SU-DHL-6 (cell line): ENCODE results near the gene PBXIP1.

Source experiments
- H2AFZ ChIP-seq: fragments of 200-600 bp; sonication (generic); 2 replicates; pipeline ENCODE4 v1.6.1; 2014; ENCODE audit warnings: low read depth, mild to moderate bottlenecking, moderate library complexity, mixed read lengths, antibody characterized with exemption, low read length; ENCODE audit not compliant: severe bottlenecking
- H3F3A ChIP-seq: fragments of 200-600 bp; shearing (Covaris generic); 2 replicates; pipeline ENCODE4 v1.6.0; 2016; ENCODE audit warnings: antibody characterized with exemption, mild to moderate bottlenecking; ENCODE audit not compliant: insufficient read depth
- H3K27ac ChIP-seq: fragments of 200-600 bp; sonication (generic); 2 replicates; pipeline ENCODE4 v1.5.1; 2016; ENCODE audit warnings: low read depth, mild to moderate bottlenecking, low read length, moderate library complexity, mixed read lengths
- H3K27me3 ChIP-seq: fragments of 200-600 bp; sonication (generic), shearing (Covaris generic); 2 replicates; pipeline ENCODE4 v1.6.0; 2014; ENCODE audit warnings: mild to moderate bottlenecking, low read length
- H3K36me3 ChIP-seq: fragments of 200-600 bp; sonication (generic); 2 replicates; pipeline ENCODE4 v1.6.1; 2014; ENCODE audit warnings: mild to moderate bottlenecking, low read length, mixed read lengths
- H3K4me2 ChIP-seq: fragments of 300-600, 200-600 bp; shearing (Covaris generic), sonication (generic); 2 replicates; pipeline ENCODE4 v1.6.0; 2014; ENCODE audit warnings: low read length, low read depth, mild to moderate bottlenecking; ENCODE audit not compliant: poor library complexity, severe bottlenecking
- H3K4me3 ChIP-seq: fragments of 200-600 bp; sonication (generic); 2 replicates; pipeline ENCODE4 v1.5.1; 2014; ENCODE audit warnings: antibody characterized with exemption, low read length, mild to moderate bottlenecking, mixed read lengths; ENCODE audit not compliant: insufficient read depth, poor library complexity, severe bottlenecking
- H3K79me2 ChIP-seq: fragments of 200-600 bp; sonication (generic); 2 replicates; pipeline ENCODE4 v1.6.1; 2014; ENCODE audit warnings: mild to moderate bottlenecking, low read length, moderate library complexity; ENCODE audit not compliant: insufficient read depth
- H3K9ac ChIP-seq: fragments of 200-600 bp; sonication (generic); 2 replicates; pipeline ENCODE4 v1.7.0; 2014; ENCODE audit warnings: mild to moderate bottlenecking, low read length
- H3K9me2 ChIP-seq: fragments of 200-600 bp; sonication (generic); replicated peaks from 2 replicates; pipeline ENCODE4 v1.6.1; 2014; ENCODE audit warnings: low read length; ENCODE audit not compliant: insufficient read depth
- H3K9me3 ChIP-seq: fragments of 200-600 bp; sonication (generic); 2 replicates; pipeline ENCODE4 v1.6.1; 2014; ENCODE audit warnings: low read length, mixed read lengths; ENCODE audit not compliant: insufficient read depth
- H4K20me1 ChIP-seq: fragments of 200-600 bp; sonication (generic); 2 replicates; pipeline ENCODE4 v1.6.1; 2014; ENCODE audit warnings: low read depth, mild to moderate bottlenecking, antibody characterized with exemption, low read length, moderate library complexity, mixed read lengths
- EZH2phosphoT487 ChIP-seq: fragments of 200-600 bp; sonication (generic), shearing (Covaris generic); conservative IDR thresholded peaks from 2 replicates; pipeline ENCODE4 v1.6.1; 2018; ENCODE audit warnings: mild to moderate bottlenecking, antibody characterized with exemption, low read length, moderate library complexity, mixed read lengths
- TF ChIP-seq, protein P1 (sequence below): fragments of 200-600 bp; sonication (generic); IDR thresholded peaks from one replicate; pipeline ENCODE4 v1.5.1; 2017; ENCODE audit warnings: antibody characterized with exemption, mild to moderate bottlenecking, low read length, moderate library complexity; ENCODE audit not compliant: insufficient read depth, poor library complexity, severe bottlenecking

The PBXIP1 gene

DNA sequence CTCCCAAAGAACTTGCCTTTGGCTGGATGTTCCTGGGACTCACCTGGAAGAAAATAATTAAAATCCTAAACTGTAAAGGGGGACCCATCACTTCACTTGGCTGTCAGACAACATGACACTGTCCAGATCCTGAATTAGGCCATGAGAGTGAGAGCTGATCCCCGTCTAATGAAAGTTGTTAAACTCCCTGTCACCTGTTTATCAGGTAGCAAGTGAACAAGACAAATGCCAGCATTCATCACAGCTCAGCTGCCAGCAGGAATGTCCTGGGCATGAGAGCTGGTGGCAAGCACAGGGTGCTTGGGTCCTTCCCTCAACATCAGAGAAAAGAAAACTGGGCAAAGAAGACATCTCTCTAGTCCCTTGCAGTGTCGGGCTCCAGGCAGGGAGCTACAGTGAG, 43.1 kb downstream of the PBXIP1 start:
- H3K4me2 ChIP-seq: no peak overlapping the region
- no peak overlapping the region for H3K4me3 ChIP-seq
- no peak overlapping the region for H2AFZ ChIP-seq
- H3K9me2 ChIP-seq: no peaks in the 10 kb centered on the region
- H3K9me3 ChIP-seq: peaks cover 7% of the 10 kb centered on the region; the same call in 1 of the 2 replicates
- H3F3A ChIP-seq: no peaks in the 10 kb centered on the region
- no peaks in the 10 kb centered on the region for H3K27me3 ChIP-seq
- no peak for TF ChIP-seq EZH2phosphoT487
- TF ChIP-seq, protein P1, sequence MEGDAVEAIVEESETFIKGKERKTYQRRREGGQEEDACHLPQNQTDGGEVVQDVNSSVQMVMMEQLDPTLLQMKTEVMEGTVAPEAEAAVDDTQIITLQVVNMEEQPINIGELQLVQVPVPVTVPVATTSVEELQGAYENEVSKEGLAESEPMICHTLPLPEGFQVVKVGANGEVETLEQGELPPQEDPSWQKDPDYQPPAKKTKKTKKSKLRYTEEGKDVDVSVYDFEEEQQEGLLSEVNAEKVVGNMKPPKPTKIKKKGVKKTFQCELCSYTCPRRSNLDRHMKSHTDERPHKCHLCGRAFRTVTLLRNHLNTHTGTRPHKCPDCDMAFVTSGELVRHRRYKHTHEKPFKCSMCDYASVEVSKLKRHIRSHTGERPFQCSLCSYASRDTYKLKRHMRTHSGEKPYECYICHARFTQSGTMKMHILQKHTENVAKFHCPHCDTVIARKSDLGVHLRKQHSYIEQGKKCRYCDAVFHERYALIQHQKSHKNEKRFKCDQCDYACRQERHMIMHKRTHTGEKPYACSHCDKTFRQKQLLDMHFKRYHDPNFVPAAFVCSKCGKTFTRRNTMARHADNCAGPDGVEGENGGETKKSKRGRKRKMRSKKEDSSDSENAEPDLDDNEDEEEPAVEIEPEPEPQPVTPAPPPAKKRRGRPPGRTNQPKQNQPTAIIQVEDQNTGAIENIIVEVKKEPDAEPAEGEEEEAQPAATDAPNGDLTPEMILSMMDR: no peak
- H3K27ac ChIP-seq: no peak overlapping the region
- H3K9ac ChIP-seq: no peak overlapping the region
- no peaks in the 10 kb centered on the region for H4K20me1 ChIP-seq
- no peaks in the 10 kb centered on the region for H3K79me2 ChIP-seq
- H3K36me3 ChIP-seq: no peaks in the 10 kb centered on the region

DNA sequence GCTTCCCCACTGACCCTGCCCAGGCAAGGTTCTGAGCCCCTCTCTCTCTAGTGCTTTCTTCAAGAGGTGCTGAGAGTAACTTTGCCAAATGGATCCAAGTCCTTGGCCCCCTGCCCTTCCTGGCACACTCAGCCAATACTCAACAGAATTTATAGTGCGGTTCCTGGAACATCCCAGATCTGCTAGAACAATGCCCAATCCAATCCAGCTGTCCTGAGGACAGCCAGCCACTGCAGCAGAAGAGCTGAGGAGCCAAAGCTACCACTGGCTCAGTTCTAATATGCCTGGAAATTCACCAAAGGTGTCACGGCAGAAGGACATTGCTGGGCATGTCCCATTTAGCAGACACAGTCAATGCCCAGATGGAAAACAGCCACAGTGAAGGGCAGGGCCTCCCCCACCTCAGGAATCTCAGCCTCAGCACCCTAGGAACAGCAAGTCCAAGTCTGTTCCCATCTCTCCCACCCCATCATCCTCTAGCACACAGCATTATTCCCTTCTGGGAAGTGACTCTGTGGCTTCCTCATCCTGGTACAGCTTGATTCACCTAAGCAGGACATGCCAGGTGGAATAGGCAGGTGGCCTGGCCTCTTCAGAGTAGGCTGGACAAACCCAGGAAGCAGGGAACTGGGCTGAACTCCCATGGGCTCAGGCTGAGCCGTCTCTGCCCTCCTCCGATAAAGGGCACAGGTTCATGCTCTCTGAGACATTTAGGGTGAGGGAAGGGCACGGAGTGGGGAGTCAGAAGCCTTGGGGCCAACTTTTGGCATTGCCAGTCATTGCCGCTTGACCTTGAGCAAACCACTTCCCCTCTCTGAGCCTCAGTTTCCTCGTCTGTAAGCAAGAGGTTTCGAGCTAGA, 44.0 kb downstream of the PBXIP1 start:
- H3K4me3 ChIP-seq: no peak overlapping the region
- TF ChIP-seq EZH2phosphoT487: no peak
- TF ChIP-seq, protein P1: no peak

DNA sequence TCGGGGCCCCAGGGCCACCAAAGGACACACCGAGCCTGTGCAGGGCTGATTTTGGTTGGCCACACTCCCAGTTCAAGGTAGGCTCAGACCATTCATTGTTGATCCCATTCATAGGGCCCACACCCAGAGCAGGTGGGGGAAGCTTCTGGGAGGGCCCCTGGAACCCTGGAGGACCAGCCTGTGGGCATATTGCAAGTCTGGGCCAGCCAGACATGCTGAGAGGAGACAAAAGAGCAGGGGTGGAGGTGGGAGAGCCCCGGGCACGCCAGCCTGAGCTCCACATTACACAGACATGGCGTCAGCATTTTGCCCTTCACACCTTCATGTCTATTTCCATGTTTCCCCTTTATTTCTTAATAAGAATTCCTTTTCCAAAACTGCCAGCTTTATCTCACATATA, 45.0 kb downstream of the PBXIP1 start:
- H3K36me3 ChIP-seq: no peaks in the 10 kb centered on the region
- H3K4me2 ChIP-seq: no peak overlapping the region
- H3F3A ChIP-seq: no peaks in the 10 kb centered on the region
- no peak overlapping the region for H2AFZ ChIP-seq
- H3K27ac ChIP-seq: no peak overlapping the region
- H3K9ac ChIP-seq: no peak overlapping the region
- H3K27me3 ChIP-seq: no peaks in the 10 kb centered on the region
- H4K20me1 ChIP-seq: no peaks in the 10 kb centered on the region
- peaks cover 7% of the 10 kb centered on the region; the same call in 1 of the 2 replicates for H3K9me3 ChIP-seq
- no peak overlapping the region for H3K4me3 ChIP-seq
- no peaks in the 10 kb centered on the region for H3K79me2 ChIP-seq
- H3K9me2 ChIP-seq: no peaks in the 10 kb centered on the region
- no peak for TF ChIP-seq EZH2phosphoT487
- TF ChIP-seq, protein P1: no peak

More for the DNA sequence above, 44.0 kb downstream of the PBXIP1 start:
- Histone ChIP-seq H3K79me2 (no peaks in the 10 kb centered on the region), H3K36me3 (no peaks in the 10 kb centered on the region), H3F3A (no peaks in the 10 kb centered on the region), H2AFZ (no peak overlapping the region), H3K9me3 (peaks cover 7% of the 10 kb centered on the region; the same call in 1 of the 2 replicates), H3K27me3 (no peaks in the 10 kb centered on the region), H3K9me2 (no peaks in the 10 kb centered on the region), H3K9ac (no peak overlapping the region), H3K27ac (no peak overlapping the region), H3K4me2 (no peak overlapping the region), H4K20me1 (no peaks in the 10 kb centered on the region)
